ENCODE results near the gene GAL3ST2.
"Not testable (repeated sequence)": the region's sequence is repeated elsewhere in the genome, so short reads cannot be mapped to it uniquely, and the experiment has no call there.

Gene GAL3ST2

GRCh38 chr2:241750076-241750840 lies 26.4 kb upstream of the GAL3ST2 start:
- Histone ChIP-seq H3K36me3 (ENCODE audit: control insufficient read depth, insufficient read depth, low read length) (peaks cover 13% of the 10 kb centered on the region), H3K9ac (ENCODE audit: low read depth, low read length) (no peak overlapping the region), H3K4me3 (ENCODE audit: low read depth, low read length) (no peak overlapping the region)

GRCh38 chr2:241751152-241751551 lies 25.5 kb upstream of the GAL3ST2 start:
- no peaks in the 10 kb centered on the region for H3K9me3 ChIP-seq (ENCODE audit: control insufficient read depth, insufficient read depth, low read length)
- H3K36me3 ChIP-seq (ENCODE audit: control insufficient read depth, insufficient read depth, low read length) = peaks cover 21% of the 10 kb centered on the region
- no peaks in the 10 kb centered on the region for H3K27me3 ChIP-seq (ENCODE audit: control insufficient read depth, insufficient read depth, low read length)
- H3K4me3 ChIP-seq (ENCODE audit: low read depth, low read length) = no peak overlapping the region
- H3K4me1 ChIP-seq (ENCODE audit: control insufficient read depth, insufficient read depth, low read length) = no peaks in the 10 kb centered on the region
- H3K9ac ChIP-seq (ENCODE audit: low read depth, low read length) = no peak overlapping the region

More at GRCh38 chr2:241750076-241750840, 26.4 kb upstream of the GAL3ST2 start:
- no peaks in the 10 kb centered on the region for H3K27me3 ChIP-seq (ENCODE audit: control insufficient read depth, insufficient read depth, low read length)
- H3K9me3 ChIP-seq (ENCODE audit: control insufficient read depth, insufficient read depth, low read length) = no peaks in the 10 kb centered on the region
- no peaks in the 10 kb centered on the region for H3K4me1 ChIP-seq (ENCODE audit: control insufficient read depth, insufficient read depth, low read length)

- H3K27me3 ChIP-seq (ENCODE audit: control insufficient read depth, insufficient read depth, low read length) = no peaks in the 10 kb centered on the region
- no peak overlapping the region for H3K4me3 ChIP-seq (ENCODE audit: low read depth, low read length)
- H3K36me3 ChIP-seq (ENCODE audit: control insufficient read depth, insufficient read depth, low read length) = peaks cover 21% of the 10 kb centered on the region
- H3K9ac ChIP-seq (ENCODE audit: low read depth, low read length) = no peak overlapping the region
- no peaks in the 10 kb centered on the region for H3K9me3 ChIP-seq (ENCODE audit: control insufficient read depth, insufficient read depth, low read length)
- no peaks in the 10 kb centered on the region for H3K4me1 ChIP-seq (ENCODE audit: control insufficient read depth, insufficient read depth, low read length)
Measured at GRCh38 chr2:241751776-241752175, 24.8 kb upstream of the GAL3ST2 start.

GRCh38 chr2:241752253-241752652 lies 24.4 kb upstream of the GAL3ST2 start:
- Histone ChIP-seq H3K36me3 (ENCODE audit: control insufficient read depth, insufficient read depth, low read length) (peaks cover 21% of the 10 kb centered on the region), H3K9ac (ENCODE audit: low read depth, low read length) (no peak overlapping the region), H3K9me3 (ENCODE audit: control insufficient read depth, insufficient read depth, low read length) (no peaks in the 10 kb centered on the region), H3K4me3 (ENCODE audit: low read depth, low read length) (no peak overlapping the region), H3K27me3 (ENCODE audit: control insufficient read depth, insufficient read depth, low read length) (no peaks in the 10 kb centered on the region), H3K4me1 (ENCODE audit: control insufficient read depth, insufficient read depth, low read length) (no peaks in the 10 kb centered on the region)

GRCh38 chr2:241752689-241753276 lies 23.8 kb upstream of the GAL3ST2 start:
- H3K36me3 ChIP-seq (ENCODE audit: control insufficient read depth, insufficient read depth, low read length) = peaks cover 21% of the 10 kb centered on the region
- H3K9ac ChIP-seq (ENCODE audit: low read depth, low read length) = no peak overlapping the region
- no peaks in the 10 kb centered on the region for H3K9me3 ChIP-seq (ENCODE audit: control insufficient read depth, insufficient read depth, low read length)
- no peaks in the 10 kb centered on the region for H3K27me3 ChIP-seq (ENCODE audit: control insufficient read depth, insufficient read depth, low read length)
- H3K4me1 ChIP-seq (ENCODE audit: control insufficient read depth, insufficient read depth, low read length) = no peaks in the 10 kb centered on the region
- H3K4me3 ChIP-seq (ENCODE audit: low read depth, low read length) = no peak overlapping the region

GRCh38 chr2:241753493-241753892 lies 23.1 kb upstream of the GAL3ST2 start:
- Histone ChIP-seq H3K9ac (ENCODE audit: low read depth, low read length) (no peak overlapping the region), H3K27me3 (ENCODE audit: control insufficient read depth, insufficient read depth, low read length) (no peaks in the 10 kb centered on the region), H3K4me1 (ENCODE audit: control insufficient read depth, insufficient read depth, low read length) (no peaks in the 10 kb centered on the region), H3K4me3 (ENCODE audit: low read depth, low read length) (no peak overlapping the region), H3K36me3 (ENCODE audit: control insufficient read depth, insufficient read depth, low read length) (peaks cover 21% of the 10 kb centered on the region), H3K9me3 (ENCODE audit: control insufficient read depth, insufficient read depth, low read length) (no peaks in the 10 kb centered on the region)

GRCh38 chr2:241754042-241754441 lies 22.6 kb upstream of the GAL3ST2 start:
- H3K4me1 ChIP-seq (ENCODE audit: control insufficient read depth, insufficient read depth, low read length) = no peaks in the 10 kb centered on the region
- H3K9me3 ChIP-seq (ENCODE audit: control insufficient read depth, insufficient read depth, low read length) = no peaks in the 10 kb centered on the region
- H3K36me3 ChIP-seq (ENCODE audit: control insufficient read depth, insufficient read depth, low read length) = peaks cover 21% of the 10 kb centered on the region
- H3K4me3 ChIP-seq (ENCODE audit: low read depth, low read length) = no peak overlapping the region
- no peaks in the 10 kb centered on the region for H3K27me3 ChIP-seq (ENCODE audit: control insufficient read depth, insufficient read depth, low read length)
- no peak overlapping the region for H3K9ac ChIP-seq (ENCODE audit: low read depth, low read length)

GRCh38 chr2:241755166-241755565 lies 21.5 kb upstream of the GAL3ST2 start:
- H3K4me1 ChIP-seq (ENCODE audit: control insufficient read depth, insufficient read depth, low read length) = no peaks in the 10 kb centered on the region
- H3K4me3 ChIP-seq (ENCODE audit: low read depth, low read length) = no peak overlapping the region
- peaks cover 14% of the 10 kb centered on the region for H3K36me3 ChIP-seq (ENCODE audit: control insufficient read depth, insufficient read depth, low read length)
- H3K27me3 ChIP-seq (ENCODE audit: control insufficient read depth, insufficient read depth, low read length) = no peaks in the 10 kb centered on the region
- no peak overlapping the region for H3K9ac ChIP-seq (ENCODE audit: low read depth, low read length)
- no peaks in the 10 kb centered on the region for H3K9me3 ChIP-seq (ENCODE audit: control insufficient read depth, insufficient read depth, low read length)

- H3K4me3 ChIP-seq (ENCODE audit: low read depth, low read length) = no peak overlapping the region
- H3K9ac ChIP-seq (ENCODE audit: low read depth, low read length) = no peak overlapping the region
- peaks cover 14% of the 10 kb centered on the region for H3K36me3 ChIP-seq (ENCODE audit: control insufficient read depth, insufficient read depth, low read length)
- no peaks in the 10 kb centered on the region for H3K9me3 ChIP-seq (ENCODE audit: control insufficient read depth, insufficient read depth, low read length)
- H3K27me3 ChIP-seq (ENCODE audit: control insufficient read depth, insufficient read depth, low read length) = no peaks in the 10 kb centered on the region
- H3K4me1 ChIP-seq (ENCODE audit: control insufficient read depth, insufficient read depth, low read length) = no peaks in the 10 kb centered on the region
Measured at GRCh38 chr2:241755777-241756176, 20.8 kb upstream of the GAL3ST2 start.

- H3K36me3 ChIP-seq (ENCODE audit: control insufficient read depth, insufficient read depth, low read length) = peaks cover 12% of the 10 kb centered on the region
- no peaks in the 10 kb centered on the region for H3K9me3 ChIP-seq (ENCODE audit: control insufficient read depth, insufficient read depth, low read length)
- H3K4me1 ChIP-seq (ENCODE audit: control insufficient read depth, insufficient read depth, low read length) = peaks cover under 1% of the 10 kb centered on the region
- H3K4me3 ChIP-seq (ENCODE audit: low read depth, low read length) = no peak overlapping the region
- no peak overlapping the region for H3K9ac ChIP-seq (ENCODE audit: low read depth, low read length)
- H3K27me3 ChIP-seq (ENCODE audit: control insufficient read depth, insufficient read depth, low read length) = no peaks in the 10 kb centered on the region
Measured at GRCh38 chr2:241759067-241759807, 17.4 kb upstream of the GAL3ST2 start.

- H3K9ac ChIP-seq (ENCODE audit: low read depth, low read length); H3K9me3 ChIP-seq (ENCODE audit: control insufficient read depth, insufficient read depth, low read length); H3K27me3 ChIP-seq (ENCODE audit: control insufficient read depth, insufficient read depth, low read length); H3K4me1 ChIP-seq (ENCODE audit: control insufficient read depth, insufficient read depth, low read length); H3K4me3 ChIP-seq (ENCODE audit: low read depth, low read length): not testable (repeated sequence)
- peaks cover 12% of the 10 kb centered on the region for H3K36me3 ChIP-seq (ENCODE audit: control insufficient read depth, insufficient read depth, low read length)
Measured at GRCh38 chr2:241759893-241760292, 16.7 kb upstream of the GAL3ST2 start.
